GM20431 (cell line): ENCODE results near the gene PTPA.
"Not testable (repeated sequence)": the region's sequence is repeated elsewhere in the genome, so short reads cannot be mapped to it uniquely, and the experiment has no call there.

ENCODE experiments used
- in situ Hi-C: fragments of 300-500 bp; cut with MseI, MboI; formaldehyde crosslinking; loops from one replicate; pipeline ENCODE4 v1.15.0; 2020; ENCODE audit warnings: low sequenced_read_pairs; ENCODE audit not compliant: unreplicated experiment

The PTPA gene

GRCh38 chr9:129185991-129186390, 74.8 kb downstream of the PTPA start:
- in situ Hi-C loops, result no loop called here

GRCh38 chr9:129187042-129187441, 75.8 kb downstream of the PTPA start:
- in situ Hi-C loops, result no loop called here

- in situ Hi-C loops, result not testable (repeated sequence)
Measured at GRCh38 chr9:129189971-129190370, 78.8 kb downstream of the PTPA start.

- in situ Hi-C loops, result no loop called here
Measured at GRCh38 chr9:129191234-129191633, 80.0 kb downstream of the PTPA start.

- in situ Hi-C loops, result no loop called here
Measured at GRCh38 chr9:129193655-129194054, 82.4 kb downstream of the PTPA start.

- in situ Hi-C loops, result no loop called here
Measured at GRCh38 chr9:129194221-129194620, 83.0 kb downstream of the PTPA start.

- in situ Hi-C loops, result no loop called here
Measured at GRCh38 chr9:129195606-129196005, 84.4 kb downstream of the PTPA start.

- in situ Hi-C loops, result not testable (repeated sequence)
Measured at GRCh38 chr9:129197045-129197444, 85.8 kb downstream of the PTPA start.

- in situ Hi-C loops, result no loop called here
Measured at GRCh38 chr9:129197978-129198318, 86.7 kb downstream of the PTPA start.
